ENCODE data around the gene YOD1.
A peak's percentile ranks its signal among the peaks of the same experiment; 100 is the strongest.
"Not testable (repeated sequence)": the region's sequence is repeated elsewhere in the genome, so short reads cannot be mapped to it uniquely, and the experiment has no call there.

The YOD1 gene

GRCh38 chr1:207050480-207051190 is 373 bp downstream of the YOD1 start:
- peak overlapping the region; percentile 98 for H3K27ac ChIP-seq
- peak; percentile 66 for DNase-seq (ENCODE audit: low read depth, low spot score)

DNA sequence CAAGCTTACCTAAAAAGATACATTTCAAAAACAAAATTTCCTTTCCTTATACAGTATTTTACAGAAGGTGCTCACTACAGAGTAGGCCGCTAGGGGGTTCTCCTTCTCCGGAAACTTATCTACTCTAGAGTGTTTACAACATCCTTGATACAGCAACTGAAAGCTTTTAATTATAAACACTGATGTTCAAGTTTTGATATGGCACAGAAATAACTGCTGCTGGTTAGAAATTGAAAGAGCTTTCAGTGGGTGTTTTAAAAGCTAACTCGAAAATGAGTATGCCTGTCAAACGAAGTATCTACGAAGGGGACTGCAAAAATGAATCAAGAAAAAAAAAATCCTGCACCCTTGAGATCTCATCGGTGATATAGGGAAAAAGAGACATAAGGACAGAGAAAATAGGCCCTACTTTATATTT is 1.0 kb downstream of the YOD1 start:
- no peak for DNase-seq (ENCODE audit: low read depth, low spot score)
- peak overlapping the region; percentile 98 for H3K27ac ChIP-seq

DNA sequence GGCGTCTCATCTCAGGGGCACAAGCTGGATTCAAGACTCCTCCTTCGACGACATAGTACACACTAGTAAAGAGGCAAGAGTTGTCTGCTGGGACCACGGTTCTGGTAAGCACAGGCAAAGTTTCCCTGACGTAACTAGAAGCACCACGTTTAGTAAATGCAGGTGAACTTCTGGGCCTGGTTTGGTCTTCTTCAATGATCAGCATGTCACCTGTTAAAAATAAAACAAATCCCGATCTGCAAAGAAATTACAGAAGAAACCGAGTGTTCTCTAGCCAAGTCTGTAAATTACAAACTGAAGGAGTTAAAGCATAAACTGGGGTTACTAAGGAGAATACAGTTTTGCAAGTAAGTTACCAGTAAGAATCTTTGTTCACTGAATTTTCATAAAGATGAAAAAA is 1.5 kb downstream of the YOD1 start:
- DNase-seq (ENCODE audit: low read depth, low spot score), result no peak
- peak overlapping the region; percentile 98 for H3K27ac ChIP-seq

DNA sequence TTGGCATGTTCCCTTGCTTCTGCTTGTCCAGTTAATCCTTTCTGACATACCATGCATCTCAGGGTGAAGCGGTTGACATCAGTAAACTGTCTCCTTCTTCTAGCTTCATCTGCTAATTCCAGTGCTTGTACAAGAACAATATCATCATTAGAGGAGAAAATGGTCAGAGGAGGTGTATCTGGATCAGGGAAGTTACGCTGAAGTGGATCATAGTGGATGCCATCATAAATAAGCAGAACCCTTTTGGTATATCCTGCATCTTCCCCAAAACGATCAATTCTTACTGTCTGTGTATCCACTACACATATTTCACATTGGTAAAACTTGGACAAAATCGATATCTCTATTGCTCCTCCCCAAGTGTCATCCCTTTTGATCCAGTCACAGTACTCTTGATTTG is 2.0 kb downstream of the YOD1 start:
- no peak overlapping the region for H3K27ac ChIP-seq
- no peak for DNase-seq (ENCODE audit: low read depth, low spot score)

DNA sequence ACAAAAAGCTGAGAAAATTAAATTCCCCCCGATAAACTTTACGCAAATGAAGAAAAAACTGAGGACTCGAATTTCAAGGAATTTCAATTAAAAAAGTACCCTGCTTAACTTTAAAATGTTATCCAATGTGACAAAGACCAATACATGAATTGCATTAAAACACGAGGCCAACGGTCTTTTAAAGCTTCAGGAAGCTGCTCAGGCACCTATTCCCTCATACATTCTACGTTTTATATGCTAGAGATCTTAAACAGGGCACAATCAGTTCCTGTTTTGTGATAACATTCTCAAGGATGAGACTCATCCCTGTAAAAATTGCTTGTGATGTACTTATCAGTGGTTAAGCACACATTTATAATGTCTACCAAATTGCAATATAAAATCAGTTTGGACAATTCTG is 3.0 kb downstream of the YOD1 start:
- H3K27ac ChIP-seq, result peak overlapping the region; percentile 3
- DNase-seq (ENCODE audit: low read depth, low spot score), result no peak

DNA sequence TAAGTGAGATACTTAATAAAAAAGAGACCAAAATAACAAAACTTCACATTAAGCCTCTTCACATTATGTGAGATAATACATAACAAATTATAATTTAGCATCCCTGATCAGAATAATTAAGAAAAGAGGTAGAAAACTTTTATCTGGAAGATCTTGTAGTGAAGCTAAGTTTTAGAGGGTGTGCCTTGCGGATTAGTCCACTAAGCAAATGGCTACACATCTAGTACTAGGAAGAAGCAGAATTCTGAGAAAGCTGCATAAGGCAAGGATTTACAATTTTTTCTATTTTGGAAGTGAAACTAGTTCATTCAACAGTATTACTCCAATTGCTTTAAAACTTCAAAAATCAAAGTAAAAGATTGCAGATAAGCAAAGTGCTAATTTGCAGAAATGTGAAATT is 3.5 kb downstream of the YOD1 start:
- no peak for DNase-seq (ENCODE audit: low read depth, low spot score)
- H3K27ac ChIP-seq, result no peak overlapping the region

DNA sequence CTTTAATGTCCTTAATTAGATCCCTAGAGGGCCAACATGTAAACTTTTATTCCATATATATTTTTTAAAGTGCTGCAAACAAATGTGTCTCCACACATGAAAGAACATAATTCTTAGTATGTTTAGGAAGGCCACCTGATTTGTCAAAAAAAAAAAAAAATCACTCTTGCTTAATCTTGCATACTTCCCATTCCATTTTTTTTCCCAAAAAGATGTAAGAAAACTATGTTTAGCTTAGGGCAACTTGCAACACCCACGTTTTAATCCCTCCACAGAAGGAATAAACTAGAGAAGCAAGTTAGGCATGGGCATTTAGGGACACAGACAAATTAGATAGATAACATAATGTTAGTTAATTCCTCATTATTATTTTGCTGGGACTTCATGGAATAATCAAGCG is 5.6 kb downstream of the YOD1 start:
- no peak for DNase-seq (ENCODE audit: low read depth, low spot score)
- no peak overlapping the region for H3K27ac ChIP-seq

- DNase-seq (ENCODE audit: low read depth, low spot score); H3K27ac ChIP-seq: not testable (repeated sequence)
Measured at GRCh38 chr1:207041397-207041796, 9.6 kb downstream of the YOD1 start.

GRCh38 chr1:207040181-207040533 is 10.9 kb downstream of the YOD1 start:
- DNase-seq (ENCODE audit: low read depth, low spot score), result no peak
- H3K27ac ChIP-seq, result peak overlapping the region; percentile 15

- no peak for DNase-seq (ENCODE audit: low read depth, low spot score)
- peak overlapping the region; percentile 15 for H3K27ac ChIP-seq
Measured at GRCh38 chr1:207039380-207040180, 11.4 kb downstream of the YOD1 start.

DNA sequence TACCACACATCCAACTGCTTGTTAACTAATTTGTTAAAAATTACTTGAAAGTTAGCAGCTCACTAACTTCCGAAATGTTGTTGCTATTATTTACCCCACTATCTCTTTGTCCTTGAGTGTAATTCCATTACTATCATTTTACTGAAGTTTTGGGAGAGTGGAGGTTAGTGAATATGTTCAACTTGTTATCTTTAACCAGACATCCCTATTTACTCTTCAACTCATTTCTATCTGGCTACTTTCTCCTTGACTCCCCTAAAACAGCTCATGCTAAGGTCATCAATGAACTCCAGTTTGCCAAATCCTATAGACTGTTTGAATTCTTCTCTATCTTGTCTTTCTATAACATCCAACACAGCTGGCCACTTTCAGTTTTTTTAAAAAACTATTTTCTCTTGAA is 14.1 kb downstream of the YOD1 start:
- DNase-seq (ENCODE audit: low read depth, low spot score), result no peak
- H3K27ac ChIP-seq, result peak overlapping the region; percentile 99

- DNase-seq (ENCODE audit: low read depth, low spot score), result no peak
- peak overlapping the region; percentile 99 for H3K27ac ChIP-seq
Measured at GRCh38 chr1:207035877-207036551, 15.0 kb downstream of the YOD1 start.

GRCh38 chr1:207034998-207035397 is 16.0 kb downstream of the YOD1 start:
- DNase-seq (ENCODE audit: low read depth, low spot score), result peak; percentile 92
- H3K27ac ChIP-seq, result peak overlapping the region; percentile 99

DNA sequence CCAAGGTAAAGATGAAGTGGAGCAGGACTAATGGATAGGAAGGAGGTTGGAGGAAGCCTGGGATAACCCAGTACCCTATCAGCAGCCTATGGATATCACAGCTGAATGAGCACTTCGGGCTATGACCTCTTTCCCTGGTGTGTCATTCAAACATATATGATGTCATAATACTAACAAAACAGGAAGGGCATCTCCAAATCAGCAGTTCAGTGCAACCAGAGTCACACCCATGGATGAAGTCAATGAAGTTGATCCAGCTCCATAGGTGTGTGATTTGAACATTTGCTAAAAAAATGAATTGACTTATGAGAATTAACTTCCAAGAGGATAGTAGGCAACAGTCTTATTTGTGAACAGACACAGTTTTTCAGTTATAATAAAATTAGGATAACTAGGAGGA is 16.8 kb downstream of the YOD1 start:
- peak overlapping the region; percentile 99 for H3K27ac ChIP-seq
- no peak for DNase-seq (ENCODE audit: low read depth, low spot score)

DNA sequence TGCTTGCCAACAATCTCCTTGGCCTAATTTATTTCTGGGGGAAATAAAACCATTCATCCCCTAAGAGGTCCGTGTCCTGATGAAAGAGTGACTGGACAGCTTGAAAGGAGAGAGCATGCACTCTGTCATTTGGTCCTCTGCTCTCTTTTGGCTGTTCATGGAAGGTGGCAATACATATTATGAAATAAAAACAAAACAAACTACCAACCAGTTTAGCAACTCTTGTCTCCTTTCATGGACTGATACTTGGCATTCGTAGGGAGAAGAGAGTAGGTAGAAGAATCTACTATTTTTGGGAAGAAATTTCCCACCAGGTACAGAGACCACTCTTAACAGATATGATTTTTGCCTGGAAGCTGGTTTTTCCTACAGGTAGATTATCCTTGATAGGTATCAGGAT is 17.7 kb downstream of the YOD1 start:
- H3K27ac ChIP-seq, result peak overlapping the region; percentile 99
- no peak for DNase-seq (ENCODE audit: low read depth, low spot score)

GRCh38 chr1:207032528-207033017 is 18.4 kb downstream of the YOD1 start, which contains the start of gene C1orf116:
Gene C1orf116, minus strand, starts transcription at chr1:207032756. Its CDS starts 5,158 bp downstream, at chr1:207027598.
- DNase-seq (ENCODE audit: low read depth, low spot score), result peak; percentile 98
- H3K27ac ChIP-seq, result peak within 1 kb of the TSS; percentile 99

DNA sequence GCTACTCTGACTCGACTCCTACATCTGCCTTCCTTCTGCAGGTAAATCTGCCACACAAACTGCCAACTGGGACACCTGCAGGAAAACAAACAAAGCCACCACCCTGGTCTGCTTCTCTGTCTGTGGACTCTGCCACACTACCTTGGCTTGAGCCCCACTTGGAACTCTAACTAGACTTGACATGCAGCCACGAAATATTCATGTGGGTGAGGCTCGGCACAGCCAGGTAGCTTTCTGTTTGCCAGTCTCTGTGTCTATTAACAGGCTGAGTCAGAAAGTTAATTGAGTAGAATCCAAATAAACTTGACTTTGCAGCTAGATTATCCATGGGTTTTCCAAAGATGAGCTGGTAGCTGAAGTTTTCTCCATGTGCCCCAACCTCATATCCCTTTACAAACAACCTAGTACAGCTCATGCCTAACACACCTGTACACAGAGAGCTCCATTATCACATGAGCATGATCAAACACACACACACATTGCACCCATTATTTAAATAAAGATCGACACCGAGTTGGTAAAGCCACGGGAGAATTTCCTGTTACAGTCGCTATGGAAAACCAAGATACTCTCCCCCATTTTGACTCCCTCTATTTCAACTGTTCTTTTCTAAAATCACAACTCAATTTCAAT is 19.3 kb downstream of the YOD1 start:
- H3K27ac ChIP-seq, result peak overlapping the region; percentile 99
- no peak for DNase-seq (ENCODE audit: low read depth, low spot score)

- DNase-seq (ENCODE audit: low read depth, low spot score), result no peak
- peak overlapping the region; percentile 99 for H3K27ac ChIP-seq
Measured at GRCh38 chr1:207031016-207031415, 20.0 kb downstream of the YOD1 start.

DNA sequence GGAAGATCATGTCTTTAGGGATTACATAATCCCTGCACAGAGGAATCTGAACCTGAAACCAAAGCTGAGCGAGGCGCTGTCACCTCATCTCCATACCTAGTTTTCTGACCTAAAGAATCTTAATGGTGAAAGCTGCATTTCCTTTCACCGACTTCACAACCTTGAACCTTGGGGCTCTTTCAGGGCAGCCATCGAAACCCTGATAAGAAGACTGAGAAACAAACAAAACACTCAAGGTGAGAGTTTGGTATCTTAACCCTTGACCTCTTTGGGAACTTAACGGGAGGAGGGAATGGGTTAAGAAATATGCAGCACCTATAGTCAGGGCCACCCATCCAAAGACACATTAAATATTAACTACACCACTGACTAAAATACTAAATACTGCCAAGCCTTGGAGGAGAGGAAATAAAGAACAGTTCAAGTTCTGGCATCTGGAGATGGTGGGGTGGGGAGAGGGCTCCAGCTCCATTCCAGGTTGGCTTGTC is 20.4 kb downstream of the YOD1 start:
- H3K27ac ChIP-seq, result peak overlapping the region; percentile 99

More for the DNA sequence above, 20.4 kb downstream of the YOD1 start:
- no peak for DNase-seq (ENCODE audit: low read depth, low spot score)
